ENCODE measurements around the gene TP53BP2. TPM values are rescaled to one million over a fixed set of nuclear protein-coding genes. Genes with fewer than 3 reads are reported as not detected.
"Not testable (repeated sequence)": the region's sequence is repeated elsewhere in the genome, so short reads cannot be mapped to it uniquely, and the experiment has no call there.

TP53BP2 gene
- total RNA-seq, 1 donor from 2014 or later: 63.8 TPM

DNA sequence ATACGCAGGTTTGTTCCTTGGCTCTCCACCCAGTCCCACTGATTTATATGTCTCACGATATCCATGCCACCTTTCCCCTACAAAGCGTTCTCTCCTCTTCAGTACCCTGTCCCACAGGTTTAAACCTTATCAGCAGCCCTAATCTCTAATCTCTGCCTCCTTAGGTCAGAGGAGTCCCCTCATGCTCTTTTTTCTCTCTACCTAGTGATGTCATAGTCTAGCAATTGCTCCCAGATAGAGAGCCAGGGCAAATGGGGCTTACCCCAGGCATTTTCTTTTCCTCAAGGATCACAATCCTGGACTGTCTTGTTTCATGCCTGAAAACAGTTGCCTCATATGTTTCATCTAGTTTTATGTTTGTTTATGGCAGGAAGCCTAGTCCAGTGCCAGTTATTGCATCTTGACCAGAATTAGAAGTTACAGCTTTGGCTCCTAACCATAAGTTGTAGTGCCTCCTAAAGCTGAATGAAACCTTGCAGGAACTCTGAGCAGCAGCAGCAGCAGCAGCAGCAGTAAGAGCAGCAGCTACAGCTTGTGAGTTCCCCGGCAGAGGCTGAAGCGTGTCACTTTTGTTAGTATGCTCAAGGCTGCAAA is 26.7 kb upstream of the TP53BP2 start:
- H3K27me3 Mint-ChIP-seq (ENCODE audit: low read depth): no peaks in the 10 kb centered on the region
- H3K36me3 Mint-ChIP-seq: no peaks in the 10 kb centered on the region
- no peak overlapping the region for H3K4me3 Mint-ChIP-seq
- peaks cover 2% of the 10 kb centered on the region for H3K4me1 Mint-ChIP-seq
- no peak for TF ChIP-seq CTCF (IDR thresholded peaks at IDR 0.05; ENCODE audit: unreplicated experiment)
- H3K27ac Mint-ChIP-seq: no peak overlapping the region
- H3K9me3 Mint-ChIP-seq: peaks cover 20% of the 10 kb centered on the region
- no peak for DNase-seq (ENCODE audit: low spot score in 2 of 2, unreplicated experiment in 2 of 2)

GRCh38 chr1:223870617-223871574 is 25.1 kb upstream of the TP53BP2 start:
- Mint-ChIP-seq H3K9me3 (peaks cover 24% of the 10 kb centered on the region), H3K36me3 (no peaks in the 10 kb centered on the region), H3K4me1 (peaks cover 2% of the 10 kb centered on the region), H3K27me3 (ENCODE audit: low read depth) (no peaks in the 10 kb centered on the region), H3K27ac (no peak overlapping the region), H3K4me3 (no peak overlapping the region)
- TF ChIP-seq CTCF (IDR thresholded peaks at IDR 0.05; ENCODE audit: unreplicated experiment): no peak
- DNase-seq (ENCODE audit: low spot score in 2 of 2, unreplicated experiment in 2 of 2): no peak

DNA sequence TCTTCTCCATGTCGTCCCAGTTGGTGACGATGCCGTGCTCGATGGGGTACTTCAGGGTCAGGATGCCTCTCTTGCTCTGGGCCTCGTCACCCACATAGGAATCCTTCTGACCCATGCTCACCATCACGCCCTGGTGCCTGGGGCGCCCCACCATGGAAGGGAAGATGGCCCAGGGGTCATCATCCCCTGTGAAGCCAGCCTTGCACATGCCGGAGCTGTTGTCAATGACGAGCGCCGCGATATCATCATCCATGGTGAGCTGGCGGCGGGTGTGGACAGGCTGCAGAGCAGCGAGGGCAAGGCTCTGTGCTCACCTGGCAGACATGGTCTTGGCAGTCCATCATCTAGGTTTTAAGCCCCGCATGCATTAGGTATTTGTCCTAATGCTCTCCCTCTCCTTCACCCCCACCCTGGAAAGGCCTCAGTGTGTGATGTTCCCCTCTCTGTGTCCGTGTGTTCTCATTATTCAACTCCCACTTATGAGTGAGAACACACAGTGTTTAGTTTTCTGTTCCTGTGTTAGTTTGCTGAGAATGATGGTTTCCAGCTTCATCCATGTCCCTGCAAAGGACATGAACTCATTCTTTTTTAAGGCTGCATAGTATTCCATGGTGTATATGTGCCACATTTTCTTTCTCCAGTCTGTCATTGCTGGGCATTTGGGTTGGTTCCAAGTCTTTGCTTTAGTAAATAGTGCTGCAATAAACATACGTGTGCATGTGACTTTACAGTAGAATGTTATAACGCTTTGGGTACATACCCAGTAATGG is 19.0 kb upstream of the TP53BP2 start:
- H3K36me3 Mint-ChIP-seq; H3K27ac Mint-ChIP-seq; H3K4me1 Mint-ChIP-seq; H3K4me3 Mint-ChIP-seq; H3K27me3 Mint-ChIP-seq (ENCODE audit: low read depth); DNase-seq (ENCODE audit: low spot score in 2 of 2, unreplicated experiment in 2 of 2): not testable (repeated sequence)
- peaks cover 24% of the 10 kb centered on the region for H3K9me3 Mint-ChIP-seq

GRCh38 chr1:223864084-223864483 is 18.3 kb upstream of the TP53BP2 start:
- Mint-ChIP-seq H3K36me3 (no peaks in the 10 kb centered on the region), H3K4me1 (peaks cover 9% of the 10 kb centered on the region), H3K4me3 (no peak overlapping the region), H3K27me3 (ENCODE audit: low read depth) (no peaks in the 10 kb centered on the region), H3K9me3 (peaks cover 20% of the 10 kb centered on the region), H3K27ac (no peak overlapping the region)
- DNase-seq (ENCODE audit: low spot score in 2 of 2, unreplicated experiment in 2 of 2): no peak
- TF ChIP-seq CTCF (IDR thresholded peaks at IDR 0.05; ENCODE audit: unreplicated experiment): no peak

GRCh38 chr1:223861904-223862303 is 16.2 kb upstream of the TP53BP2 start:
- no peaks in the 10 kb centered on the region for H3K36me3 Mint-ChIP-seq
- peaks cover 11% of the 10 kb centered on the region for H3K9me3 Mint-ChIP-seq
- H3K27ac Mint-ChIP-seq: no peak overlapping the region
- H3K4me3 Mint-ChIP-seq: no peak overlapping the region
- no peaks in the 10 kb centered on the region for H3K27me3 Mint-ChIP-seq (ENCODE audit: low read depth)
- no peak for DNase-seq (ENCODE audit: low spot score in 2 of 2, unreplicated experiment in 2 of 2)
- no peak for TF ChIP-seq CTCF (IDR thresholded peaks at IDR 0.05; ENCODE audit: unreplicated experiment)
- H3K4me1 Mint-ChIP-seq: peaks cover 9% of the 10 kb centered on the region

All from mesothelial cell of epicardium (in vitro differentiated cells).